Superior temporal gyrus (tissue), 1 donor: ENCODE results near the gene NUP98.
"Not testable (repeated sequence)": the region's sequence is repeated elsewhere in the genome, so short reads cannot be mapped to it uniquely, and the experiment has no call there.

Experiments
- DNase-seq: peaks from one replicate; pipeline ENCODE4 v3.0.0-alpha.2; 2016; ENCODE audit errors: extremely low spot score

The NUP98 gene

DNA sequence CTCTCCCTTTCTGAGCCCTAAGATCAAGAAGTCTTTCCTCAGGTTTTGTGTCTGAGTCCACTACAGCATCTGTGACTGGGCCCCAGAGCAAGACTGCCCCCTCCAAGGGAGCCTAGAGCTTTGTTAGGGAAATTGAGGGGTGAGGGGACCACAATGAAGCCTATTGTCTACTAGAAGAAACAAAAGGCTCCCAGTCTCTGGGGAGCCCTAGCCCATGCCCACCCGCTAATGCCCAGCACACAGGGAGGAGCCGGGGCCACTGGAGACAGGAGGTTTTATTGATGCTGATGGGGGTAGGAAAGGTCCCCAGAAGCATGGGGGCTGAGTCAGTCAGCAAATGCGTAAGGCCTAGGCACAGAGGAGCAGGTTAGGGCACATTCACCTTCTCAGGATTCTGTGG, 29.4 kb upstream of the NUP98 start:
- DNase-seq = peak; percentile 96

DNA sequence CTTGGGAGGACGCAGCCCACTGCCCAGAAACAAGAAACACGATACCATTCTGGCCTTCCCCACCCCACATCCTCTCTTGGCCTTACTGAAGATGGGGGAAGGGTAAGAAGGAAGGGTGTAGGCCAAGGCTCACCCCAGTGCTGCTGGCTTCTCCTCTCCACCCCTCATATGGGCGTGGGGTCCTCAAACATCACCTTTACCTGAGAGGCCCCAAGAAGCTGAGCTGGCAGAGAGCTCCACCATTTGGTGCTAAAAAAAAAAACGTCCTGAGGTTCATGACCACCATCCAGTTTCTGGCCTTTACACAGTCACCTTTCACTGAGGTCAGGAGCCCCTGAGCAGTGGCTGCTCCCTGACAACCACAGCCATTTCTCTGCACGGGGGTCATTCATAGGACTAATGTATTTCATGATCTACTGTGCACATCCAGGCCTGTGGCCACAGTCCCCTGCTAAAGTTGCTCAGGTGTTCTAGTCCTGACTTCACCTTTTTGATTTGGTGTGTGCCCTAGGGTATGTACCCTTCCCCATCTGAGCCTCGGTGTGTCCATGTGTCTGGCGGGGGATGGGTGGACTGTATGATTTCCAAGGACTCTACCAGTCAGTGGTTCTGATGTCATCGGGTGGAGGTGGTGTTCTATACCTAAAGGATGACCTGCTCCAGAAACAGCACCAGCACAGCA, 28.3 kb upstream of the NUP98 start:
- no peak for DNase-seq

DNA sequence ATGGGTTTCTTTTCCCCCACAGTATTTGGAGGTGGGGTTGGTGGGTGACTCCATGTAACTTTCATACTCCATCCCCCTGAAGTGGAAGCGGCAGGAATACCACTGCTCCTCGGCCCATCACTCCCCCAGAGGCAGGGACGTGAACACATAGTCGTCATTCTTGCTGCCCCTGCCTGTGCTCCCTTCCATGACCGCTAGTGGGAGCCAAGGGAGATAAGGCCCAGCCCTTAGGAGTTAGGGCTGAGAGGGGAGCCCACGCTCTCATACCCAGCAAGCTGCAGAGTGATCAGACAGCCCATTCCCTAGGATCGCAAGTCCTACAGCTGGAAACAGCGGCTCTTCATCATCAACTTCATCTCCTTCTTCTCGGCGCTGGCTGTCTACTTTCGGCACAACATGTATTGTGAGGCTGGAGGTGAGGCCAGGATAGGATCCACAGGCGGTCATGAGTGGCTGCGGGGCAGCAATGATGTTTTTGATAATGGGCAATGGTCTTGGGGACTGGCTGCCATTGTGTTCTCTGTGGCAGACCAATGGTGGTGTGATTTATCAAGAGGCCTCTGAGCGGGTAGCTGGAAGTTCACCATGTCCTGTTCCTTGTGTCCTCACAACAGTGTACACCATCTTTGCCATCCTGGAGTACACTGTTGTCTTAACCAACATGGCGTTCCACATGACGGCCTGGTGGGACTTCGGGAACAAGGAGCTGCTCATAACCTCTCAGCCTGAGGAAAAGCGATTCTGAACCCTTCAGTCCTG, 27.5 kb upstream of the NUP98 start:
- DNase-seq = peak; percentile 76

DNA sequence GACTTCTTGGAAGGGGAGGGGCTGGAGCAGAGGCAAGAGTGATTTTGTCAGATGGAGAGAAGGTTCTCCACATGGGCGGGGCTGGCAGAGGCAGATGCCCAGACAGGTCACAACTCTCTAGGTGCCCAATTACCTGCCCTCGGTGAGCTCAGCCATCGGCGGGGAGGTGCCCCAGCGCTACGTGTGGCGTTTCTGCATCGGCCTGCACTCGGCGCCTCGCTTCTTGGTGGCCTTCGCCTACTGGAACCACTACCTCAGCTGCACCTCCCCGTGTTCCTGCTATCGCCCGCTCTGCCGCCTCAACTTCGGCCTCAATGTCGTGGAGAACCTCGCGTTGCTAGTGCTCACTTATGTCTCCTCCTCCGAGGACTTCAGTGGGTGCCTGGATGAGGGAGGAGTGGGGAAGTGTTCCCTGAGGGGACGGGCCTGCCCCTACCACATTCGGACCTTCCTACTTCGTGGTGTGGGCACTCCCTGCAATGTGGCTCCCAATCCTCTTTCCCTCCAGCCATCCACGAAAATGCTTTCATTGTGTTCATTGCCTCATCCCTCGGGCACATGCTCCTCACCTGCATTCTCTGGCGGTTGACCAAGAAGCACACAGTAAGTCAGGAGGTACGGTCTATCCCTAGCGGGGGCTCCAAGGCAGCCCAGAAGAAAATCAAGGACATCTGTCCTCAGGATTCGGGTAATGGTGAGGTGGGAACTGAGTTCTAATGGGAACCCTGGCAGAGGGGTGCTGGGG, 26.6 kb upstream of the NUP98 start:
- DNase-seq = no peak

DNA sequence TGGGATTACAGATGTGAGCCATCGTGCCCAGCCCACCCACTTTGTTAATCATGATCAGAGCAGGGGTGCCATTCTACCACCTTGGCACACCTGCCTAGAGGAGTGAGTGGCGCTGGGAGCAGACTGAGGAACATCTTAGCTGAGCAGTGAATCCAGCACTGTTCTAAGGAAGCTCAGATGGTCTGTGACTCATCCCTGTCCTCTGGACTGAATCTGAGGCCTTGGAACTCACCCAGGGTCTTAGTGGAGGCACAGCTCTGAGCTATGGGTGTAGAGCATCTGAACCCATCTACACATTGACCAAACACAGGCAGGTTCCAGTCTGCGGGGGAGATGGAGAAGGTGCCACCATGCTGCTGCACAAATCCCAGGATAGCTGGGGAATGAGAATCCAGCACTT, 25.9 kb upstream of the NUP98 start:
- no peak for DNase-seq

DNA sequence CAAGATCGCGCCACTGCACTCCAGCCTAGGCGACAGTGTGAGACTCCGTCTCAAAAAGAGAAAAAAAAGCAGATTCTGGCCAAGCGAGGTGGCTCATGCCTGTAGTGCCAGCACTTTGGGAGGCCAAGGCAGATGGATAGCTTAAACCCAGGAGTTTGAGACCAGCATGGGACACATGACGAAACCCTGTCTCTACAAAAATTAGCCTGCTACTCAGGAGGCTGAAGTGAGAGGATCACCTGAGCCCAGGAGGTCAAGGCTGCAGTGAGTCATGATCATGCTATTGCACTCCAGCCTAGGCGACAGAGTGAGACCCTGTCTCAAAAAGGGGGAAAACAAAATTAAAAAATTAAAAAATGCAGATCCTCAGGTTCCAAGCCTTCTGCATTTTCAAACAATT, 25.0 kb upstream of the NUP98 start:
- no peak for DNase-seq

DNA sequence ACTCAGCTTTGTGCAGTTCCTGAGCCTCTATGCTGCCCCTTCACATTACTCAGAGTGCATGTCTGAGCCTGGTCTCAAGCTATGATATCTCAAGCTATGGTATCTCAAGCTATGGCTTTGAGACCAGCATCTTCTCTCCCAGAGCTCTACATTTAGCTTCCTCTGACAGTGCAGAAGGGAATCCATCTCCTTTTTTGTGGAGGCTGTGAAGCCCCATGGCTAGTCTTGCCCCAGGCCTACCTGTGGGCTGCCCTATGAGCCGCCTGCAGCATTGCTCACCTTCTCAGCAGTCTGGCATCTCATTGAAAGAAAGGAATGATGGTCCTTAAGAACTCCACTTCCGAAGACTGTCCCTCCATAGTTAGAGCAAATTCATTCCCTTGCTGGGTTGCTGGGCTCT, 23.6 kb upstream of the NUP98 start:
- DNase-seq = no peak

DNA sequence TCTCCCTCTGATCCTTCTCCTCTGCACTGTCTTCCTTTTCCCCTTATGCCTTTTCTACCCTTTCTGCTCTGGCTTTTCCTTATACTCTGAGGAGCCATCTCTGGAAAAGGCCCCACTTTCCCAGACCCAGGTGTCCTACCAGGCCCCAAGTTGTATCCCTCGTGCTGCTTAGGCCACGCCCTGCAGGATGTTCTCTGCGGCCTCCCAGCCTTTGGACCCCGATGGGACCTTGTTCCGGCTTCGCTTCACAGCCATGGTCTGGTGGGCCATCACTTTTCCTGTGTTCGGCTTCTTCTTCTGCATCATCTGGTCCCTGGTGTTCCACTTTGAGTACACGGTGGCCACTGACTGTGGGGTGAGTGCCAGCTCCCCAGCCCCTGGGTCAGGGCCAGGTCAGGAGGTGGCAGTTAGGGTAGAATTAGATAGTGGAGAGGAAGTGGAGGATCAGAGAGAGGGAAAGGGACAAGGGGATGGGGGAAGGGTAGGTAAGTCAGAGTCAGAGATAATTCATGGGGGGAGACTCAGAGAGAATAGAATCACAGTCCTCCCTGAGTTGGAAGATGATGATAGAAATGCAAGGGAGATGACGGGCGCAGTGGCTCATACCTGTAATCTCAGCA, 19.9 kb upstream of the NUP98 start:
- DNase-seq = no peak

DNA sequence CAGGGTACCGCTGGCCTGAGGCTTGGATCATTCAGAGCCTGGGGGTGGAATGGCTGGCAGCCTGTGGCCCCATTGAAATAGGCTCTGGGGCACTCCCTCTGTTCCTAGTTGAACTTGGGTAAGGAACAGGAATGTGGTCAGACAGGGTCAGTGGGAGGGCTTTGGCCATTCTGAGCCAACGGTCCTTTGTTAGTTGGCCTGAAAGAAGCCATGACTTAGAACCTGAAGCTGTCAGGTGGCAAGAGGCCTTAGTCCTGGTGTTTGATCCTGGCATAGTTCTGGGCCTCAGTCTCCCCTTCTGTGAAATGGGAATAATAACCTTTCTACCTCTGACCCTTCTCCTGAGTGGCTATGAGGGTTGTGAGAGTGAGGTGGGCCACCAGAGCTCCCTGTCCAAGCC, 19.3 kb upstream of the NUP98 start:
- no peak for DNase-seq

DNA sequence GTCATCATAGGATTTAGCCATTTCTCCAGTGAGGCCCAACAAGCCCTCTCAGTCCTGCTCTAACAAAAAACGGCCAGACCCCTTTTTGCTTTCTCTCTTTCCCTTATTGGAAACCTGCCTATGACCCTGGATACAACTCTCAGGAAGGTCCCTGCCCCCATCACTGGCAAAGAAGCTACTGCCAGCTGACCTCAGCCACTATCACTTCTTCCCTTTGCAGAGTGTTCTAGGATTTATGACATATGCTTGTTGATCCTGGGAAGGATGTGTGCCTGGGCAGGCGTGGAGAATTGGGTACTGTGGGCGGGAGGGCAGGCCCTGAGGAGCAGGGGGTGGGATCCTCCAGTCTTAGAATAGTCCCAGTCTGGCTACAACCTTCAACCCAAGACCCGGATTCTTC, 18.5 kb upstream of the NUP98 start:
- no peak for DNase-seq

DNA sequence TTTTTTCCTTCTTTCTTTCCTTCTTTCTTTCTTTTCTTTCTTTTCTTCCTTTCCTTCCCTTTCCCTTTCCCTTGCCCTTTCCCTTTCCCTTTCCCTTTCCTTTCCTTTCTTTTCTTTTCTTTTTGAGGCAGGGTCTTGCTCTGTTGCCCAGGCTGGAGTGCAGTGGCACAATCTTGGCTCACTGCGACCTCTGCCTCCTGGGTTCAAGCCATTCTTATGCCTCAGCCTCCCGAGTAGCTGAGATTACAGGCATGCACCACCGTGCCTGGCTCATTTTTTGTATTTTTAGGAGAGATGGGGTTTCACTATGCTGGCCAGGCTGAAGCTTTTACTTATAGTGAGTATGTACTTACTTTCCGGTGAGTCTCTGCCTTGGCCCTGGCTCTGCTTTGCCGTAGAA, 17.5 kb upstream of the NUP98 start:
- DNase-seq = not testable (repeated sequence)

DNA sequence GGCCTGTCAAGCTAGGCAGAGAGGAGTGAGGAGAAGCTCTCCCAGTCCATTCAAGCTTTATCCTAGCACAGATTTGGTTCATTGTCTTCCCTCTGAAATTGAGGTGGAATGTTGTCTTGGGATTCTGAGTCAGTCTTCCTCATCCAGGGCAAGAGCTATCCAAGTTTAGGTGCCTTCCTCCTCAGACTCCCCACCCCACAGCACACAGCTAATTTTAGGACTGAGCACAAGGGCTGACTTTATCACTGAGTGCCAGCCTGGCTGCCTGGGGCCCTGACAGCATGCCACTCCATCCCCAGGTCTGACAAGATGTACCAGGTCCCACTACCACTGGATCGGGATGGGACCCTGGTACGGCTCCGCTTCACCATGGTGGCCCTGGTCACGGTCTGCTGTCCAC, 13.6 kb upstream of the NUP98 start:
- no peak for DNase-seq

DNA sequence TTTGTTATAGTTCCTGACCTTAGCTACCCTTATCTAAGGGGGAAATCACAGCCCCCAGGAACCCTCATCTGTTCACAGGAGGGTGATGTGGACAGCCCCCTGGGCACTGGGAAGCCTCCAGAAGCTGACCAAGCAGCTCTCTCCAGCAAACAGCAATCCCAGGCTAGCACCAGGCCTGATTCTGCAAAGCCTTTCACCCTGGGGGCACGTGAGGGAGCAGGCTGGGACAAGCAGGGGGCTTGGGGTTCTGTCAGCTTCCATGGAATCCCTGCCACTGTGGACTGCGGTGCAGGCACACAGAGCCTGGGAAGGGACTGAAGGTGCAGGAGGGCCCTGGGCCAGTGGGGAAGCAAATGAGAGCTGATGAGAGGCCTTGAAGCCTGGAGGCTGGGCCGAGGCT, 13.1 kb upstream of the NUP98 start:
- DNase-seq = no peak

DNA sequence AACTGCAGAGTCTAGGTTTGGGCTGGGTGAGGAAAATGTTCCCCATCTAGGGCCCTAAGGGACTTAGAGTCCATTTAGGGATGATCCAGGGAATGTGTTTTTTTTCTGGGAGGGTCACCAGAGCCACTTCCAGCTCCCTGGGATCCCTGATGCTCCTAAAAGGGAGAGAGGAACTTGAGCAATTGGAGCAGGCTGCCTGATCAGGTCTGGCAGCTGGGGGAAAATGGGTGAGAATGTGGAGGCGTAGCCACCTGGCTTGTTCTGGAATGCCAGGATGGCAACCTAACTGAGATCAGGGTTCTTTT, 12.2 kb upstream of the NUP98 start:
- DNase-seq = no peak

DNA sequence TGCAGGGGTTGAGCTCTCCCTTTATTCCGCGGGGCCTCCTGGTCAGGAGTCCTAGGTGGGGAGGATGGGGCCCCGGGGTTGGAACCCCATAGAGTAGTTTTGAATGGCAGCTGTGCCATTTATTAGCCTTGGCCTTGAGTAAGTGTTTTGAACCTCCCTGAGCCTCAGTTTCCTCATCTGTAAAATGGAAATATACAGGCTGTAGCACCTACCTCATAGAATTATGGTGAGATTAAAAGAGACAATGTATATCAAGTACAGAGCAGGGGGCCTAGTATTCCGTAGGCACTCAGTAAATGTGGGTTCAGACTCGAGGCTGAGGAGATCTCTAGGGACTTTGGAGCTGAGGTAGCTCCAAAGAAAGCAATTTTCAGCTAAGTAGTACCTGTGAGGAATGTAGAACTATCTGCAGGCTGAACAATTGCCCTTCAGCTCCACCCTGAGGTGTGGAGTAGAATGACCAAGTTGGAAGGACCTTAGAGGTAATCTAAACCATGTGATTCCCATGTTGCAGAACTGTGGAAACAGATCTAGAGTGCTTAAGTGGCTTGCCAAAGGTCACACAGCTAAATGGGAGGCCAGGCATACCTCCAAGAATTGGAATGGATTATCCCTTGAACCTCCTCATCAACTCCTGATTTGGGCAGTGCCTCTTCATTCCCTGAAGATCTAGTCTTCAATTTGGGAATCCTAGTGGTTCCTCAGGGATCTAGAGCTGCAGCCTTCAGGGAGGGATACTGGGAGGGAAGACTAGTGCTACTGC, 11.7 kb upstream of the NUP98 start:
- DNase-seq = no peak

DNA sequence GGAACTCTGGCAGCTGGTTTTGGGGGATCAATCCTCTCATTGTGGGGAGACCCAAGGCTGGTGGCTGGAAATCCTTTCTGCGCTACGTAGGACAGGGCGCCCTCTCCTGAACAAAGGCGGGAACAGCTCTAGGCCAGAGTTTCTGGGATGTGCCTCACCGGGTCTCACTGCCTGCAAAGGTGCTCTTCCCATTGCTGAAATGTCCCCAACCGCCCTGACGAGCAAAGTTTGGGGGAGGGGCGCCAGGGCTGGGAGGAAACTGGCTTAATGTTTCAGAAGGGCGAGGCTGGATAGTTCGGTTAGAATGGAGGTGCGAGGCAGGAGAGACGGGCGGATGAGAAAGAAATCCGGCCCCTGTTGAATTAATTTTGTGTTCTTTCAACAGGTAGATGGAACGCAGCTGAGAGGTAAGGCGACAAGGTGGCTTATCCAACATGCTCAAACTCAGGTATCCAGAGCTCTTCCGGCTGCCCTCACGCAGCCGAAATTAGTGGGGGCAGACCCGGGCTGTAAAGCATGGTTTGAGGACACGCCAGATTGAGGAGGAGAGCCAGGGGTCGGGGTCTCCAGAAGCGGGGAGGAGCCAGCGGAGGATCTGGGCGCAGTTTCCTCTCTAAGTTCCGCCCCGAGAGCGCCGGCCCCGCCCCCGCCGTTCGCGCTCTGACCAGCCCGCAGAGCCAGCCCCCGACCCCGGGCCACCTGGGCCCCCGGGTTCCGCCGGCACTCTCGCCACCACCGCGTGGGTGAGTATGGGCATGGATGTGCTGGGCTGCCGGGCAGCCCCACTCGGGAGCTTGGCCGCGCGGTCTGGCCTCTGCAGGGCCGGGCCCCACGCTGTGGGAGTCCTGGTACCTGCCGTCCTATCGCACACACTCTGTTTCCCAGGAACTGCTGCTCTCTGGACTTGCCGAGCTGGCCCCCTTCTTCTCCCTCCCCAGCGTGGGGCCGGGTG, 10.8 kb upstream of the NUP98 start, which contains the start of gene PGAP2:
Gene PGAP2, plus strand, starts transcription at position 652 of the 952 bp plus-strand sequence. CDS start 2,700 bp downstream, outside the sequence.
- DNase-seq = peak; percentile 74

DNA sequence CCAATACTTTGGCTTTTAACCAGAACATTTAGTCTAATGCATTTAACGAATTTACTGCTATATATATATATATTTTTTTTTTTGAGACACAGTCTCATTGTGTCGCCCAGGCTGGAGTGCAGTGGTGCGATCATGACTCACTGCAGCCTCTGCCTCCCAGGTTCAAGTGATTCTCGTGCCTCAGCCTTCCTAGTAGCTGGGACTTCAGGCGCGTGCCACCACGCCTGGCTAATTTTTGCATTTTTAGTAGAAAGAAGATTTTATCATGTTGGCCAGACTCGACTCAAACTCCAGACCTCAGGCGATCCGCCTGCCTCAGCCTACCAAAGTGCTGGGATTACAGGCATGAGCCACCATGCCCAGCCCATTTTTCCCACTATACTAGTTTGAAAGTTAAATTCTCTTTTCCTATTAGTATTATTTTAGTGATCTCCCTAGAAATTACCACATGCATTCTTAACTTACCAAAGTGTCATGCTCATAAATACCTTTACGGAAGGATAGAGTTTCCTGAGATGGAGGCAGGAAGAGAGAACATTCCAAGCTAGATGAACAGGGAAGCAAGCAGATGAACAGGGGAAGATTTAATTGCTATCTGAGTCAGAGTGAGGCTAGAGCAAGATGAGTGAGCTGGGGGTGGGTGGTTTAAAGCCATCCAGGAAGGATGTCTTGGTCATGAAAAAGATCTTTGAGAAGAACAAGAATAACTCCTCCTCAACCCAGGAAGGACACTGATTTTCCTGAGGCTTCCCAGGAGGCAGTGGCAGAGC, 6.6 kb upstream of the NUP98 start:
- DNase-seq = no peak

DNA sequence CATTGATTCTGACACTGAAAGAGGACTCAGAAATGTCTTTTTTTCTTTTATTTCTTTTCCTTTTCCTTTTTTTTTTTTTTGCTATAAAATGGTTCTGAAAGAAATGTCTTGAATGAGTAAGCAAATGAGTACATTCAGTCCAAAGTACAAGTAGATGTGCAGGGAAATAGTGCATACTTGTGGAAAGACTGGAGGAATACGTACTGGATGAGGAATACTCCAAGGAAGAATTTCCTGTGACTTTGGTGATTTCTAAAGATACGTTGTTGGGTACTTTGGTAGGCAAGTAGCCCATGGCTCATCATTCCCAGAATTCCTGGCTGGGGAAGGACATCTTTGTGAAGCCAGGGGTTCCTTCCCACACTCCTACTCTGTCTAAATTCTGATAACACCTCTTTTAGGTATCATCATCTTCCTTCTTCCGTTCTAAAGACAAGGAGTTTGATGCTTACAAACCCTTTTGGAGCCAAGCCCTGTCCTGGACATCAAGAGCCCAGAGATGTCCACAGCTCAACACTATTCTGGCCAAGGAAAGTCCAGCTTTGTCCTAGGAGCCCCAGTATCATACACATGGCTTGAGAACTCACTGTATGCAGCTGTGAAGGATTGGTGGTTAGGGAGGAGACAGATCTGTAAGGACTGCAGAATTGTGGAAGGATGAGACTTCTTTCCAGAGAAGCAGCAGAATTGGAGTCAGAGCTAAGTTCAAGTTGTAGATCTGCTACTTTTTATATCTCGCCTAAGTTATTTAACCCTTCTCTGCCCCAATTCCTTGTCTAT, 4.8 kb upstream of the NUP98 start:
- no peak for DNase-seq

DNA sequence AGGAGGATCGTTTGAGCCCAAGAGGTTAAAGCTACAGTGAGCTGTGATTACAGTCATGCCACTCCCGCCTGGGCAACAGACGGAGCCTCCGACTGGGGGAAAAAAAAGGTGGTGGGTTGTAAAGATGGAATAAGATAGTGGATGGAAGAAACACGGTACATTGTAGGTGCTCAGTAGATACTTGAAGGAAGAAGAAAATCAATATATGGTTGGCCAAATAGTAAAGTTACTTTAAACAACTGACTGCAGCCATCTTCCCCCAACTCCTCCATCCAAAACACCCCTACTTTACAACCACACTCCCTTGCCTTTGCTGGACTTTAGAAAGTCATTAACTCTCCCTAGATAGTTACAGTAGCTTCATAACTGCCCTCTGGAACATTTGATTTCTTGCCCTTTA, 2.5 kb upstream of the NUP98 start:
- no peak for DNase-seq
